Endothelial cell of umbilical vein (primary cell): ENCODE results near the gene ARV1. TPM values are rescaled to one million over a fixed set of nuclear protein-coding genes. Genes with fewer than 3 reads are reported as not detected.

ENCODE experiments used
- BruUV-seq: library from RNA; stranded (reverse); fragments of 400-500 nt; replicated peaks from 2 replicates; lab custom pipeline; 2021; lab: Mats Ljungman, UMichigan
- CTCF ChIA-PET: fragments of 300-600, 350-600 bp; sonication (Branson Sonifier 250); formaldehyde crosslinking; loops from one replicate; lab custom pipeline; 2021; ENCODE audit warnings: antibody characterized with exemption, inconsistent platforms; lab: Charles Lee
- POLR2A ChIA-PET: fragments of 300-600, 350-600 bp; sonication (Branson Sonifier 250); formaldehyde crosslinking; loops from one replicate; lab custom pipeline; 2021; ENCODE audit warnings: antibody characterized with exemption, inconsistent platforms; lab: Charles Lee
- DNase-seq: peaks from one replicate; pipeline ENCODE4 v3.0.0-alpha.2; 2011; ENCODE audit warnings: low read depth, low spot score
- FAIRE-seq: peaks from 2 replicates; lab custom pipeline; 2011; peaks lifted over from hg19 to GRCh38; lab: Jason Lieb, UNC
- H2AFZ ChIP-seq: 2 replicates; pipeline ENCODE4 v1.6.0; 2012; ENCODE audit warnings: low read depth, low read length, control low read depth, inconsistent platforms
- H3K27ac ChIP-seq: 2 replicates; pipeline ENCODE4 v1.5.1; 2011; ENCODE audit warnings: low read depth, mild to moderate bottlenecking, control low read depth, low read length, moderate library complexity; ENCODE audit not compliant: insufficient read depth
- H3K27me3 ChIP-seq, 2 experiments: 2 replicates each; pipeline versions ENCODE4 v1.6.0 to v1.6.1; 2011; ENCODE audit warnings: low read length in 2 of 2, mixed read lengths in 1 of 2; ENCODE audit not compliant: control insufficient read depth in 2 of 2, insufficient read depth in 2 of 2
- H3K36me3 ChIP-seq, 2 experiments: 2 replicates in 1 of 2; 3 replicates in 1 of 2; pipeline ENCODE4 v1.5.1; 2011; ENCODE audit warnings: low read length in 2 of 2, mild to moderate bottlenecking in 1 of 2, moderate library complexity in 1 of 2; ENCODE audit not compliant: control insufficient read depth in 2 of 2, insufficient read depth in 2 of 2; ENCODE audit errors: extremely low read depth in 1 of 2
- H3K4me1 ChIP-seq: 3 replicates; pipeline ENCODE4 v1.5.1; 2011; ENCODE audit warnings: mild to moderate bottlenecking, low read length; ENCODE audit not compliant: control insufficient read depth, insufficient read depth; ENCODE audit errors: extremely low read depth
- H3K4me2 ChIP-seq: 2 replicates; pipeline ENCODE4 v1.6.1; 2011; ENCODE audit warnings: low read length, control low read depth, mixed read lengths; ENCODE audit not compliant: insufficient read depth
- H3K4me3 ChIP-seq, 3 experiments: fragments of 200-600 bp in 1 of 3; sonication (generic), shearing (Covaris generic) in 1 of 3; replicated peaks in 1 of 3; 2 replicates each; pipeline ENCODE4 v1.5.1; 2011 to 2016; ENCODE audit warnings: control low read depth in 3 of 3, low read length in 3 of 3, mild to moderate bottlenecking in 2 of 3, inconsistent platforms in 1 of 3, low read depth in 1 of 3, moderate library complexity in 1 of 3; ENCODE audit not compliant: insufficient read depth in 1 of 3
- H3K79me2 ChIP-seq: 2 replicates; pipeline ENCODE4 v1.6.0; 2012; ENCODE audit warnings: low read length, inconsistent platforms; ENCODE audit not compliant: control insufficient read depth, insufficient read depth
- H3K9ac ChIP-seq: replicated peaks from 2 replicates; pipeline ENCODE3; 2011; ENCODE audit warnings: low read length, control low read depth; ENCODE audit not compliant: insufficient read depth; ENCODE audit errors: extremely low read depth
- H3K9me1 ChIP-seq: replicated peaks from 3 replicates; pipeline ENCODE4 v1.6.0; 2011; ENCODE audit warnings: mild to moderate bottlenecking, low read length; ENCODE audit not compliant: control insufficient read depth, insufficient read depth; ENCODE audit errors: extremely low read depth
- H3K9me3 ChIP-seq: replicated peaks from 2 replicates; pipeline ENCODE4 v1.5.1; 2012; ENCODE audit warnings: low read length, inconsistent platforms; ENCODE audit not compliant: control insufficient read depth, insufficient read depth
- H4K20me1 ChIP-seq: replicated peaks from 2 replicates; pipeline ENCODE3; 2011; ENCODE audit warnings: mild to moderate bottlenecking, low read length; ENCODE audit not compliant: control insufficient read depth, insufficient read depth; ENCODE audit errors: extremely low read depth
- EZH2 ChIP-seq: IDR thresholded peaks from 2 replicates; pipeline ENCODE4 v1.6.1; 2012; ENCODE audit warnings: borderline replicate concordance, low read depth, mild to moderate bottlenecking, moderate library complexity, low read length, inconsistent platforms; ENCODE audit not compliant: severe bottlenecking
- FOS ChIP-seq: IDR thresholded peaks from 2 replicates; pipeline ENCODE4 v1.6.1; 2011; ENCODE audit warnings: mild to moderate bottlenecking, low read length, moderate library complexity, borderline replicate concordance; ENCODE audit not compliant: insufficient read depth
- GATA2 ChIP-seq: IDR thresholded peaks from 2 replicates; pipeline ENCODE4 v1.7.0; 2011; ENCODE audit warnings: low read depth, mild to moderate bottlenecking, moderate library complexity, mixed read lengths, low read length; ENCODE audit not compliant: insufficient read length, insufficient read depth
- JUN ChIP-seq: IDR thresholded peaks from 2 replicates; pipeline ENCODE4 v1.6.1; 2011; ENCODE audit warnings: borderline replicate concordance, low read depth; ENCODE audit not compliant: insufficient read length, insufficient read depth
- MAX ChIP-seq: IDR thresholded peaks from 2 replicates; pipeline ENCODE4 v1.6.1; 2011; ENCODE audit not compliant: insufficient read depth, insufficient read length
- MYC ChIP-seq: IDR thresholded peaks from one replicate; pipeline ENCODE4 v1.6.1; 2011; ENCODE audit warnings: mild to moderate bottlenecking, low read depth, low read length
- POLR2A ChIP-seq: IDR thresholded peaks from 2 replicates; pipeline ENCODE4 v1.6.1; 2012; ENCODE audit warnings: low read depth, mild to moderate bottlenecking, control low read depth, low read length
- POLR2AphosphoS5 ChIP-seq: IDR thresholded peaks from 2 replicates; pipeline ENCODE4 v1.6.1; 2012; ENCODE audit warnings: low read depth, mild to moderate bottlenecking, control low read depth, low read length, moderate library complexity; ENCODE audit not compliant: insufficient read depth
- dilution Hi-C: fragments of 300-500 bp; cut with MboI; formaldehyde crosslinking; loops from one replicate; pipeline ENCODE4 v1.15.0; 2019; ENCODE audit warnings: low sequenced_read_pairs; ENCODE audit not compliant: extremely low pct_ligation_motif_present
- intact Hi-C: fragments of 100-400 bp; cut with micrococcal nuclease; formaldehyde crosslinking; loops from one replicate; pipeline ENCODE4 v1.10.0; 2022
- polyA plus RNA-seq, 4 experiments: library from polyadenylated mRNA; depleted of rRNA in 3 of 4; stranded (reverse) in 3 of 4; unstranded in 1 of 4; fragments of >200 nt; gene quantifications; 2 replicates each; pipeline versions ENCODE4 v1.2.1 to v1.2.3, GENCODE V29; 2011 to 2012; ENCODE audit warnings: missing spikeins in 1 of 4
- total RNA-seq: library from RNA; stranded (reverse); gene quantifications from 2 replicates; pipeline ENCODE4 v1.2.3, GENCODE V29; 2021
- TF ChIP-seq, protein P1 (sequence below), 2 donors: IDR thresholded peaks; 1 replicate in 1 of 2; 2 replicates in 1 of 2; pipeline ENCODE4 v1.5.1; 2011; ENCODE audit warnings: low read length in 2 of 2, mild to moderate bottlenecking in 2 of 2, moderate library complexity in 2 of 2, control low read depth in 1 of 2, inconsistent platforms in 1 of 2, low read depth in 1 of 2; ENCODE audit not compliant: insufficient read depth in 1 of 2; ENCODE audit errors: extremely low read depth in 1 of 2

ARV1 gene
- total and polyA plus RNA-seq, 2 donors (not counting 3 experiments of a cell fraction or from before 2014, with no cell fraction given): 10.7 to 14.0 TPM

DNA sequence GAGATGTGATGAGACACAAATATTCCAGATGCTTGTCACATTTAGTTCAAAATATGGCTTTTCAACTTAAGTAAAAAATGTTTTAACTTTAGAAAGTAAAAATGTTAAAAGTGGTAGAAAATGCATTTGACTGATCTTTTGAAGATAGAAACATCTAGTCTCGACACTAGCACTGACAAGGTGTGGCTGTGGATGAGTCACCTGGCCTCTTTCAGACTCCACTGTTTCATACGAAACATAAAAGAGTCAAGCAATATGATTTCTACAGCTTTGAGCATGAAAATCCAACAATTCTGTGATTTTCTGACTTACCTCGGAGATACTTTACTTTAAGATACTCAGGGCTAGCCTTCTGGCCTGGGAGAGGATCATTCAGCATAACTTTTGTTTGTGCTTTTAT lies 47.9 kb upstream of the ARV1 start:
- no peaks in the 10 kb centered on the region for H4K20me1 ChIP-seq
- no peaks in the 10 kb centered on the region for H3K4me1 ChIP-seq
- no peaks in the 10 kb centered on the region for H3K79me2 ChIP-seq
- no peak overlapping the region for H3K4me2 ChIP-seq
- ChIA-PET CTCF (interaction anchor here (1.2 kb wide), 1 partner anchor 161 kb away, joined by 4 read pairs; no protein-coding TSS in a partner anchor), POLR2A (no interaction called here)
- H3K4me3 ChIP-seq: no peak overlapping the region
- H3K27ac ChIP-seq: no peak overlapping the region
- BruUV-seq: no TSS peak
- no peak for DNase-seq
- H3K9me3 ChIP-seq: no peaks in the 10 kb centered on the region
- no peaks in the 10 kb centered on the region for H3K9me1 ChIP-seq
- intact Hi-C loops: no loop called here
- no peaks in the 10 kb centered on the region for H3K27me3 ChIP-seq
- dilution Hi-C loops: no loop called here
- TF ChIP-seq, protein P1, sequence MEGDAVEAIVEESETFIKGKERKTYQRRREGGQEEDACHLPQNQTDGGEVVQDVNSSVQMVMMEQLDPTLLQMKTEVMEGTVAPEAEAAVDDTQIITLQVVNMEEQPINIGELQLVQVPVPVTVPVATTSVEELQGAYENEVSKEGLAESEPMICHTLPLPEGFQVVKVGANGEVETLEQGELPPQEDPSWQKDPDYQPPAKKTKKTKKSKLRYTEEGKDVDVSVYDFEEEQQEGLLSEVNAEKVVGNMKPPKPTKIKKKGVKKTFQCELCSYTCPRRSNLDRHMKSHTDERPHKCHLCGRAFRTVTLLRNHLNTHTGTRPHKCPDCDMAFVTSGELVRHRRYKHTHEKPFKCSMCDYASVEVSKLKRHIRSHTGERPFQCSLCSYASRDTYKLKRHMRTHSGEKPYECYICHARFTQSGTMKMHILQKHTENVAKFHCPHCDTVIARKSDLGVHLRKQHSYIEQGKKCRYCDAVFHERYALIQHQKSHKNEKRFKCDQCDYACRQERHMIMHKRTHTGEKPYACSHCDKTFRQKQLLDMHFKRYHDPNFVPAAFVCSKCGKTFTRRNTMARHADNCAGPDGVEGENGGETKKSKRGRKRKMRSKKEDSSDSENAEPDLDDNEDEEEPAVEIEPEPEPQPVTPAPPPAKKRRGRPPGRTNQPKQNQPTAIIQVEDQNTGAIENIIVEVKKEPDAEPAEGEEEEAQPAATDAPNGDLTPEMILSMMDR (IDR thresholded peaks at IDR 0.05; ENCODE audit: extremely low read depth in 1 of 2, insufficient read depth in 1 of 2, low read depth in 1 of 2, low read length in 2 of 2): no peak
- TF ChIP-seq POLR2A (no peak), MYC (no peak), EZH2 (no peak), MAX (no peak)
- no peak overlapping the region for H2AFZ ChIP-seq
- FAIRE-seq: no peak
- H3K9ac ChIP-seq: no peak overlapping the region
- H3K36me3 ChIP-seq: peaks cover 0 to 2% of the 10 kb centered on the region in 2 experiments

GRCh38 chr1:230935852-230936251 lies 43.0 kb upstream of the ARV1 start:
- no peak overlapping the region for H3K9ac ChIP-seq
- H3K9me1 ChIP-seq: no peaks in the 10 kb centered on the region
- no peaks in the 10 kb centered on the region for H3K9me3 ChIP-seq
- BruUV-seq: no TSS peak
- dilution Hi-C loops (no loop called here), intact Hi-C loops (no loop called here)
- no peaks in the 10 kb centered on the region for H3K4me1 ChIP-seq
- TF ChIP-seq JUN (no peak), MYC (no peak), FOS (no peak), POLR2A (no peak), EZH2 (no peak), POLR2AphosphoS5 (no peak), GATA2 (no peak), MAX (no peak)
- TF ChIP-seq, protein P1 (IDR thresholded peaks at IDR 0.05; ENCODE audit: extremely low read depth in 1 of 2, insufficient read depth in 1 of 2, low read depth in 1 of 2, low read length in 2 of 2): no peak
- DNase-seq (no peak), FAIRE-seq (no peak)
- H2AFZ ChIP-seq: no peak overlapping the region
- peaks cover 0 to 2% of the 10 kb centered on the region in 2 experiments for H3K36me3 ChIP-seq
- no peak overlapping the region for H3K4me3 ChIP-seq
- ChIA-PET CTCF (interaction anchor here (0.8 kb wide), 1 partner anchor 15 kb away, joined by 4 read pairs; no protein-coding TSS in a partner anchor), POLR2A (no interaction called here)
- no peaks in the 10 kb centered on the region for H3K79me2 ChIP-seq
- H3K27me3 ChIP-seq: no peaks in the 10 kb centered on the region
- no peak overlapping the region for H3K4me2 ChIP-seq
- H4K20me1 ChIP-seq: no peaks in the 10 kb centered on the region
- H3K27ac ChIP-seq: no peak overlapping the region
